Duodenal mucosa (tissue), 2 donors: ENCODE measurements around the gene ZNF777.

Experiments
- H3K27ac ChIP-seq: one replicate; pipeline ENCODE4 v1.7.0; 2013; ENCODE audit warnings: low read depth, low read length
- H3K27me3 ChIP-seq, 2 donors: one replicate each; pipeline ENCODE4 v1.7.0; 2013; ENCODE audit warnings: low read length in 2 of 2, control low read depth in 1 of 2; ENCODE audit not compliant: insufficient read depth in 2 of 2, control insufficient read depth in 1 of 2
- H3K36me3 ChIP-seq, 2 donors: one replicate each; pipeline ENCODE4 v1.7.0; 2013; ENCODE audit warnings: low read length in 2 of 2, control low read depth in 1 of 2; ENCODE audit not compliant: insufficient read depth in 2 of 2, control insufficient read depth in 1 of 2
- H3K4me1 ChIP-seq, 2 donors: one replicate each; pipeline ENCODE4 v1.7.0; 2013; ENCODE audit warnings: low read length in 2 of 2, control low read depth in 1 of 2; ENCODE audit not compliant: insufficient read depth in 2 of 2, control insufficient read depth in 1 of 2
- H3K4me3 ChIP-seq, 2 donors: one replicate each; pipeline ENCODE4 v1.7.0; 2013; ENCODE audit warnings: low read length in 2 of 2, low read depth in 1 of 2
- H3K9ac ChIP-seq, 2 donors: one replicate each; pipeline ENCODE4 v1.7.0; 2013; ENCODE audit warnings: low read length in 2 of 2, low read depth in 1 of 2
- H3K9me3 ChIP-seq, 2 donors: one replicate each; pipeline ENCODE4 v1.7.0; 2013; ENCODE audit warnings: low read length in 2 of 2, control low read depth in 1 of 2; ENCODE audit not compliant: control insufficient read depth in 1 of 2

The ZNF777 gene

GRCh38 chr7:149466364-149466763 lies 5.5 kb upstream of the ZNF777 start:
- no peaks in the 10 kb centered on the region for H3K9me3 ChIP-seq
- no peak overlapping the region for H3K9ac ChIP-seq
- H3K4me1 ChIP-seq, result no peaks in the 10 kb centered on the region
- peaks cover 0 to 8% of the 10 kb centered on the region in 2 donors for H3K36me3 ChIP-seq
- H3K27ac ChIP-seq, result no peak overlapping the region
- peaks cover 6 to 8% of the 10 kb centered on the region in 2 donors for H3K27me3 ChIP-seq
- no peak overlapping the region for H3K4me3 ChIP-seq

GRCh38 chr7:149463500-149464161 lies 2.8 kb upstream of the ZNF777 start:
- Histone ChIP-seq H3K27ac (no peak overlapping the region), H3K36me3 (no peaks in the 10 kb centered on the region), H3K4me3 (no peak overlapping the region), H3K9me3 (no peaks in the 10 kb centered on the region), H3K9ac (no peak overlapping the region), H3K27me3 (peaks cover 6 to 8% of the 10 kb centered on the region in 2 donors), H3K4me1 (peaks cover 8 to 11% of the 10 kb centered on the region in 2 donors)

- H3K27ac ChIP-seq, result no peak overlapping the region
- H3K4me3 ChIP-seq, result no peak overlapping the region
- H3K27me3 ChIP-seq, result peaks cover 6 to 8% of the 10 kb centered on the region in 2 donors
- H3K9me3 ChIP-seq, result no peaks in the 10 kb centered on the region
- H3K36me3 ChIP-seq, result no peaks in the 10 kb centered on the region
- H3K9ac ChIP-seq, result no peak overlapping the region
- H3K4me1 ChIP-seq, result peaks cover 8 to 15% of the 10 kb centered on the region in 2 donors
These were observed 1.2 kb upstream of the ZNF777 start for GRCh38 chr7:149462101-149462520.

- H3K9ac ChIP-seq, result peak overlapping the region; percentile 25 to 26
These were observed 1.1 kb downstream of the ZNF777 start for GRCh38 chr7:149459540-149460452.

GRCh38 chr7:149459201-149459539 lies 1.7 kb downstream of the ZNF777 start:
- Histone ChIP-seq H3K27me3 (peaks cover 2 to 6% of the 10 kb centered on the region in 2 donors), H3K36me3 (peaks cover 10 to 26% of the 10 kb centered on the region in 2 donors), H3K4me3 (peak overlapping the region; percentile 61 to 64), H3K9ac (peak overlapping the region in 1 of 2 donors; percentile 26), H3K27ac (no peak overlapping the region), H3K4me1 (peaks cover 8 to 15% of the 10 kb centered on the region in 2 donors), H3K9me3 (no peaks in the 10 kb centered on the region)

More at GRCh38 chr7:149459540-149460452, 1.1 kb downstream of the ZNF777 start:
- H3K4me3 ChIP-seq, result peak overlapping the region; percentile 61 to 64
- peaks cover 5 to 20% of the 10 kb centered on the region in 2 donors for H3K36me3 ChIP-seq
- peaks cover 3 to 6% of the 10 kb centered on the region in 2 donors for H3K27me3 ChIP-seq
- H3K27ac ChIP-seq, result no peak overlapping the region
- H3K4me1 ChIP-seq, result peaks cover 8 to 15% of the 10 kb centered on the region in 2 donors
- no peaks in the 10 kb centered on the region for H3K9me3 ChIP-seq

GRCh38 chr7:149458235-149458634 lies 2.6 kb downstream of the ZNF777 start:
- Histone ChIP-seq H3K9me3 (no peaks in the 10 kb centered on the region), H3K4me1 (peaks cover 8 to 15% of the 10 kb centered on the region in 2 donors), H3K36me3 (peaks cover 10 to 35% of the 10 kb centered on the region in 2 donors), H3K27ac (no peak overlapping the region), H3K9ac (no peak overlapping the region), H3K4me3 (peak overlapping the region in 1 of 2 donors; percentile 61), H3K27me3 (peaks cover 2 to 6% of the 10 kb centered on the region in 2 donors)

- H3K4me3 ChIP-seq, result no peak overlapping the region
- peaks cover 12 to 39% of the 10 kb centered on the region in 2 donors for H3K36me3 ChIP-seq
- peaks cover 8 to 15% of the 10 kb centered on the region in 2 donors for H3K4me1 ChIP-seq
- no peak overlapping the region for H3K27ac ChIP-seq
- H3K9ac ChIP-seq, result no peak overlapping the region
- no peaks in the 10 kb centered on the region for H3K9me3 ChIP-seq
- H3K27me3 ChIP-seq, result peaks cover 2 to 6% of the 10 kb centered on the region in 2 donors
These were observed 3.1 kb downstream of the ZNF777 start for GRCh38 chr7:149457766-149458165.

GRCh38 chr7:149456506-149457421 lies 4.1 kb downstream of the ZNF777 start:
- Histone ChIP-seq H3K4me1 (peaks cover 8 to 15% of the 10 kb centered on the region in 2 donors), H3K27me3 (no peaks in the 10 kb centered on the region), H3K4me3 (no peak overlapping the region), H3K9me3 (no peaks in the 10 kb centered on the region), H3K9ac (no peak overlapping the region), H3K36me3 (peaks cover 14 to 41% of the 10 kb centered on the region in 2 donors), H3K27ac (no peak overlapping the region)

- no peak overlapping the region for H3K9ac ChIP-seq
- no peaks in the 10 kb centered on the region for H3K27me3 ChIP-seq
- no peak overlapping the region for H3K27ac ChIP-seq
- H3K36me3 ChIP-seq, result peaks cover 22 to 52% of the 10 kb centered on the region in 2 donors
- H3K9me3 ChIP-seq, result no peaks in the 10 kb centered on the region
- peaks cover 4 to 10% of the 10 kb centered on the region in 2 donors for H3K4me1 ChIP-seq
- no peak overlapping the region for H3K4me3 ChIP-seq
These were observed 5.5 kb downstream of the ZNF777 start for GRCh38 chr7:149455175-149455950.
